IMR-90 (cell line): Measurements from ENCODE around the gene RBBP6. TPM values are rescaled to one million over a fixed set of nuclear protein-coding genes. Genes with fewer than 3 reads are reported as not detected.
A peak's percentile ranks its signal among the peaks of the same experiment; 100 is the strongest.

Source experiments
- ATAC-seq: fragments of 200-7000 bp; cut with Tn5 transposase; 2 replicates; pipeline ENCODE4 v1.9.1; 2020; ENCODE audit warnings: low read depth, mild to moderate bottlenecking, moderate library complexity
- BruUV-seq: library from RNA; stranded (reverse); fragments of 400-500 nt; replicated peaks from 2 replicates; lab custom pipeline; 2021; lab: Mats Ljungman, UMichigan
- CTCF ChIA-PET: fragments of 300-600 bp; formaldehyde crosslinking; extraction: SDS; loops from one replicate; lab custom pipeline; 2021; ENCODE audit warnings: antibody characterized with exemption; lab: Yijun Ruan, JAX
- POLR2A ChIA-PET: fragments of 300-600 bp; sonication (Branson Sonifier 250); formaldehyde crosslinking; loops from one replicate; lab custom pipeline; 2022; ENCODE audit warnings: antibody characterized with exemption; ENCODE audit not compliant: unreplicated experiment; lab: Charles Lee
- DNase-seq: peaks from one replicate; pipeline ENCODE4 v3.0.0; 2013
- H2AFZ ChIP-seq: replicated peaks from 2 replicates; pipeline ENCODE3; 2013; ENCODE audit warnings: low read length, mild to moderate bottlenecking; ENCODE audit not compliant: poor library complexity
- H2AK5ac ChIP-seq: 2 replicates; pipeline ENCODE4 v1.6.1; 2013; ENCODE audit warnings: low read depth, low read length, inconsistent platforms
- H2AK9ac ChIP-seq: replicated peaks from 2 replicates; pipeline ENCODE3; 2013; ENCODE audit warnings: mild to moderate bottlenecking, low read depth, low read length, moderate library complexity; ENCODE audit not compliant: poor library complexity
- H2BK120ac ChIP-seq: 2 replicates; pipeline ENCODE4 v1.6.1; 2013; ENCODE audit warnings: low read depth, low read length, inconsistent platforms
- H2BK15ac ChIP-seq: 3 replicates; pipeline ENCODE4 v1.6.1; 2013; ENCODE audit warnings: low read depth, low read length, inconsistent platforms
- H2BK20ac ChIP-seq: 2 replicates; pipeline ENCODE4 v1.6.1; 2013; ENCODE audit warnings: low read depth, mild to moderate bottlenecking, inconsistent platforms, low read length, moderate library complexity
- H2BK5ac ChIP-seq: 2 replicates; pipeline ENCODE4 v1.6.1; 2013; ENCODE audit warnings: mild to moderate bottlenecking, low read depth, low read length, inconsistent platforms; ENCODE audit not compliant: poor library complexity, severe bottlenecking
- H3K14ac ChIP-seq: replicated peaks from 2 replicates; pipeline ENCODE4 v1.6.1; 2013; ENCODE audit warnings: low read depth, low read length, inconsistent platforms
- H3K18ac ChIP-seq: 2 replicates; pipeline ENCODE4 v1.6.1; 2013; ENCODE audit warnings: low read depth, low read length, control low read depth
- H3K23ac ChIP-seq: 2 replicates; pipeline ENCODE4 v1.6.1; 2013; ENCODE audit warnings: low read depth, low read length, inconsistent platforms
- H3K27ac ChIP-seq: 2 replicates; pipeline ENCODE4 v1.5.1; 2013; ENCODE audit warnings: mild to moderate bottlenecking, control low read depth, low read length; ENCODE audit not compliant: insufficient read depth
- H3K27me3 ChIP-seq: 2 replicates; pipeline ENCODE4 v1.6.1; 2013; ENCODE audit warnings: low read length; ENCODE audit not compliant: control insufficient read depth, insufficient read depth
- H3K36me3 ChIP-seq: 2 replicates; pipeline ENCODE4 v1.6.1; 2013; ENCODE audit warnings: low read length, mixed read lengths; ENCODE audit not compliant: control insufficient read depth, insufficient read depth
- H3K4ac ChIP-seq: 2 replicates; pipeline ENCODE4 v1.6.1; 2013; ENCODE audit warnings: low read depth, low read length, inconsistent platforms
- H3K4me1 ChIP-seq: 2 replicates; pipeline ENCODE4 v1.6.1; 2013; ENCODE audit warnings: low read length, mixed read lengths; ENCODE audit not compliant: control insufficient read depth, insufficient read depth
- H3K4me2 ChIP-seq: 2 replicates; pipeline ENCODE4 v1.6.1; 2013; ENCODE audit warnings: low read depth, mild to moderate bottlenecking, control low read depth, low read length, moderate library complexity
- H3K4me3 ChIP-seq: 2 replicates; pipeline ENCODE4 v1.5.1; 2013; ENCODE audit warnings: low read depth, mild to moderate bottlenecking, control low read depth, low read length, moderate library complexity; ENCODE audit not compliant: insufficient read depth
- H3K56ac ChIP-seq: 2 replicates; pipeline ENCODE4 v1.6.1; 2013; ENCODE audit warnings: low read length, inconsistent platforms; ENCODE audit not compliant: insufficient read depth; ENCODE audit errors: extremely low read depth
- H3K79me1 ChIP-seq, 2 experiments: 2 replicates each; pipeline ENCODE4 v1.6.1; 2013; ENCODE audit warnings: low read length in 2 of 2, inconsistent platforms in 1 of 2, low read depth in 1 of 2
- H3K9ac ChIP-seq: 2 replicates; pipeline ENCODE4 v1.6.1; 2013; ENCODE audit warnings: low read depth, low read length, control low read depth
- H3K9me1 ChIP-seq: 2 replicates; pipeline ENCODE4 v1.6.1; 2013; ENCODE audit warnings: low read length, inconsistent platforms; ENCODE audit not compliant: insufficient read depth
- H3K9me3 ChIP-seq: 2 replicates; pipeline ENCODE4 v1.6.1; 2013; ENCODE audit warnings: low read length; ENCODE audit not compliant: control insufficient read depth, insufficient read depth
- H4K20me1 ChIP-seq: 2 replicates; pipeline ENCODE4 v1.6.1; 2013; ENCODE audit warnings: low read length, inconsistent platforms; ENCODE audit not compliant: insufficient read depth
- H4K5ac ChIP-seq: 2 replicates; pipeline ENCODE4 v1.6.1; 2013; ENCODE audit warnings: mild to moderate bottlenecking, low read depth, low read length, control low read depth
- H4K8ac ChIP-seq, 2 experiments: 2 replicates each; pipeline ENCODE4 v1.6.1; 2013; ENCODE audit warnings: low read depth in 2 of 2, low read length in 2 of 2, control low read depth in 1 of 2, inconsistent platforms in 1 of 2
- H4K91ac ChIP-seq: 2 replicates; pipeline ENCODE4 v1.6.1; 2013; ENCODE audit warnings: low read depth, low read length, inconsistent platforms; ENCODE audit not compliant: insufficient read depth
- BHLHE40 ChIP-seq: fragments of 150-350 bp; IDR thresholded peaks from 2 replicates; pipeline ENCODE4 v1.6.1; 2016; ENCODE audit warnings: mild to moderate bottlenecking, low read depth, low read length
- FOS ChIP-seq: fragments of 150-350 bp; IDR thresholded peaks from 2 replicates; pipeline ENCODE4 v1.6.1; 2016; ENCODE audit warnings: low read depth, low read length
- MXI1 ChIP-seq: IDR thresholded peaks from 2 replicates; pipeline ENCODE4 v1.6.1; 2012; ENCODE audit warnings: low read depth, mild to moderate bottlenecking, low read length, moderate library complexity, borderline replicate concordance
- WGBS, 2 experiments: methylation state at CpG; one replicate each; pipeline versions ENCODE4 v1.1.5 to v1.1.7; 2013; ENCODE audit warnings: missing lambda C conversion rate in 2 of 2; ENCODE audit not compliant: insufficient read length in 1 of 2; ENCODE audit errors: extremely low coverage in 2 of 2; 5-methylcytosine and 5-hydroxymethylcytosine counted together
- dilution Hi-C: fragments of 300-500 bp; cut with HindIII; formaldehyde crosslinking; loops from one replicate; pipeline ENCODE4 v1.14.3; 2018; ENCODE audit warnings: low sequenced_read_pairs; ENCODE audit not compliant: unreplicated experiment
- in situ Hi-C: fragments of 300-500 bp; cut with MboI; formaldehyde crosslinking; loops from 3 replicates; pipeline ENCODE4 v1.14.3; 2019; ENCODE audit warnings: low sequenced_read_pairs, inconsistent platforms, mixed read lengths
- intact Hi-C: fragments of 100-400 bp; cut with micrococcal nuclease; formaldehyde crosslinking; loops from 2 replicates; pipeline ENCODE4 v1.10.0; 2022
- polyA plus RNA-seq, 3 experiments: library from polyadenylated mRNA; depleted of rRNA; stranded (reverse); fragments of >200 nt; gene quantifications; 2 replicates each; pipeline ENCODE4 v1.2.3, GENCODE V29; 2012; ENCODE audit warnings: low replicate concordance in 1 of 3
- total RNA-seq: library from RNA; depleted of rRNA; stranded (reverse); fragments of >200 nt; gene quantifications from 2 replicates; pipeline ENCODE4 v1.2.3, GENCODE V29; 2012

RBBP6 gene
- total and polyA plus RNA-seq, 2 of the 4 experiments (the other 2 are of a cell fraction): 7.2 to 17.8 TPM

DNA sequence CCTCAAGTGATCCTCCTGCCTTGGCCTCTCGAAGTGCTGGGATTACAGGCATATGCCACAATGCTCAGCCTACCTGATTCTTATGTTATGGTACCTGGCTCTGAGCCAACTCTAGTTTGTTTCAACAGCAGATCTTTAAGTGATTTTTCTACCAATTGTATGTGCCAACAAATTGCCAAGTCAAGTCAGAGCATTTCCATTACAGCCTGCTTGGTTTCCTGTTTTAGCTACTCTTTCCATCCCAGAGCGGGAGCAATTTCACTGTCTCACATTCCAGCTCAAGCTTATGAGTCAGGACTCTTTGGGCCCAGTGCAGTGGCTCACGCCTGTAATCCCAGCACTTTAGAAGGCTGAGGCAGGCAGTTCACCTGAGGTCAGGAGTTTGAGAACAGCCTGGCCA lies 30.8 kb upstream of the RBBP6 start:
- WGBS, 2 experiments: 70% methylated on average over 1 of the region's 3 CpGs; no CpG with 5 or more reads in 1 of the 2 experiments
- ChIA-PET POLR2A (no interaction called here), CTCF (no interaction called here)
- Histone ChIP-seq H3K4me3 (no peak overlapping the region), H3K27ac (no peak overlapping the region), H2BK120ac (no peak overlapping the region), H3K36me3 (no peaks in the 10 kb centered on the region), H3K79me1 (no peaks in the 10 kb centered on the region), H2BK5ac (no peak overlapping the region), H3K56ac (no peak overlapping the region), H3K18ac (no peak overlapping the region), H2AK5ac (no peak overlapping the region), H4K91ac (no peak overlapping the region), H4K20me1 (no peaks in the 10 kb centered on the region), H2BK20ac (no peak overlapping the region), H4K5ac (no peak overlapping the region), H2AK9ac (no peak overlapping the region), H3K27me3 (peaks cover 2% of the 10 kb centered on the region; the same call in 1 of the 2 replicates), H3K23ac (no peak overlapping the region), H3K9ac (no peak overlapping the region), H2BK15ac (no peak overlapping the region), H3K14ac (no peak overlapping the region), H3K9me1 (no peaks in the 10 kb centered on the region), H3K4me1 (no peaks in the 10 kb centered on the region), H4K8ac (no peak overlapping the region), H2AFZ (no peak overlapping the region), H3K9me3 (no peaks in the 10 kb centered on the region), H3K4me2 (no peak overlapping the region), H3K4ac (no peak overlapping the region)
- dilution Hi-C loops (no loop called here), in situ Hi-C loops (loop anchor here (5.0 to 25.0 kb wide), 3 partner anchors 466 to 821 kb away; partner anchors contain the start of gene PLK1), intact Hi-C loops (loop anchor here (10.0 kb wide), 1 partner anchor 844 kb away; no protein-coding TSS in a partner anchor)
- no peak for TF ChIP-seq BHLHE40
- TF ChIP-seq FOS: peak; percentile 17; the same call in 1 of the 2 replicates
- TF ChIP-seq MXI1: no peak
- no TSS peak for BruUV-seq
- ATAC-seq (peak; percentile 75), DNase-seq (peak; percentile 79)
